Measurements from ENCODE around the gene LAMA2. TPM values are rescaled to one million over a fixed set of nuclear protein-coding genes. Genes with fewer than 3 reads are reported as not detected.

The LAMA2 gene
- total and polyA plus RNA-seq, 2 experiments from 2014 or later = 0.91 to 6.4 TPM

DNA sequence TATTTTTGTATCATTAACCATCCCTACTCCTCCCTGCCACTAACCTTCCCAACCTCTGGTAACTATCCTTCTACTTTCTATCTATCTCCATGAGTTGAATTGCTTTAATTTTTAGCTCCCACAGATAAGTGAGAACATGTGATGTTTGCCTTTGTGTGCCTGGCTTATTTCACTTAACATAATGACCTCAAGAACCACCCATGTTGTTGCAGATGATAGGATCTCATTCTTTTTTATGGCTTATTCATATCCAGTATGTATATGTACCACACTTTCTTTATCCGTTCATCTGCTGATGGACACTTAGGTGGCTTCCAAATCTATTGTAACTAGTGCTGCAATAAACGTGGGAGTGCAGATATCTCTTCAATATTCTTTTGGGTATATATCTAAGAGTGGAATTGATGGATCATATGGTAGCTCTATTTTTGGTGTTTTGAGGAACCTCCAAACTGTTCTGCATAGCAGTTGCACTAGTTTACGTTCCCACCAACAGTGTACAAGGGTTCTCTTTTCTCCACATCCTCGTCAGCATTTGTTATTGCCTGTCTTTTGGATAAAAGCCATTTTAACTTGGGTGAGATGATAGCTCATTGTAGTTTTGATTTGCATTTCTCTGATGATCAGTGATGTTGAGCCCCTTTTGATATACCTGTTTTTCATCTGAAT, 625.7 kb downstream of the LAMA2 start:
- Mint-ChIP-seq H3K9me3 (no peaks in the 10 kb centered on the region), H3K27ac (no peak overlapping the region), H3K27me3 (ENCODE audit: insufficient read depth, low read depth, poor library complexity) (no peaks in the 10 kb centered on the region), H3K36me3 (ENCODE audit: low read depth) (no peaks in the 10 kb centered on the region), H3K4me1 (peaks cover 9% of the 10 kb centered on the region), H3K4me3 (no peak overlapping the region)
- H3F3A ChIP-seq (replicated peaks; ENCODE audit: low read depth) = no peaks in the 10 kb centered on the region
- no peak overlapping the region for H3K4me3 ChIP-seq
- H3K27me3 ChIP-seq (ENCODE audit: insufficient read depth) = no peaks in the 10 kb centered on the region
- TF ChIP-seq EZH2phosphoT487 (IDR thresholded peaks at IDR 0.05; ENCODE audit: unreplicated experiment) = no peak
- TF ChIP-seq STAT1 (IDR thresholded peaks at IDR 0.05; ENCODE audit: unreplicated experiment) = no peak
- TF ChIP-seq, protein P1, sequence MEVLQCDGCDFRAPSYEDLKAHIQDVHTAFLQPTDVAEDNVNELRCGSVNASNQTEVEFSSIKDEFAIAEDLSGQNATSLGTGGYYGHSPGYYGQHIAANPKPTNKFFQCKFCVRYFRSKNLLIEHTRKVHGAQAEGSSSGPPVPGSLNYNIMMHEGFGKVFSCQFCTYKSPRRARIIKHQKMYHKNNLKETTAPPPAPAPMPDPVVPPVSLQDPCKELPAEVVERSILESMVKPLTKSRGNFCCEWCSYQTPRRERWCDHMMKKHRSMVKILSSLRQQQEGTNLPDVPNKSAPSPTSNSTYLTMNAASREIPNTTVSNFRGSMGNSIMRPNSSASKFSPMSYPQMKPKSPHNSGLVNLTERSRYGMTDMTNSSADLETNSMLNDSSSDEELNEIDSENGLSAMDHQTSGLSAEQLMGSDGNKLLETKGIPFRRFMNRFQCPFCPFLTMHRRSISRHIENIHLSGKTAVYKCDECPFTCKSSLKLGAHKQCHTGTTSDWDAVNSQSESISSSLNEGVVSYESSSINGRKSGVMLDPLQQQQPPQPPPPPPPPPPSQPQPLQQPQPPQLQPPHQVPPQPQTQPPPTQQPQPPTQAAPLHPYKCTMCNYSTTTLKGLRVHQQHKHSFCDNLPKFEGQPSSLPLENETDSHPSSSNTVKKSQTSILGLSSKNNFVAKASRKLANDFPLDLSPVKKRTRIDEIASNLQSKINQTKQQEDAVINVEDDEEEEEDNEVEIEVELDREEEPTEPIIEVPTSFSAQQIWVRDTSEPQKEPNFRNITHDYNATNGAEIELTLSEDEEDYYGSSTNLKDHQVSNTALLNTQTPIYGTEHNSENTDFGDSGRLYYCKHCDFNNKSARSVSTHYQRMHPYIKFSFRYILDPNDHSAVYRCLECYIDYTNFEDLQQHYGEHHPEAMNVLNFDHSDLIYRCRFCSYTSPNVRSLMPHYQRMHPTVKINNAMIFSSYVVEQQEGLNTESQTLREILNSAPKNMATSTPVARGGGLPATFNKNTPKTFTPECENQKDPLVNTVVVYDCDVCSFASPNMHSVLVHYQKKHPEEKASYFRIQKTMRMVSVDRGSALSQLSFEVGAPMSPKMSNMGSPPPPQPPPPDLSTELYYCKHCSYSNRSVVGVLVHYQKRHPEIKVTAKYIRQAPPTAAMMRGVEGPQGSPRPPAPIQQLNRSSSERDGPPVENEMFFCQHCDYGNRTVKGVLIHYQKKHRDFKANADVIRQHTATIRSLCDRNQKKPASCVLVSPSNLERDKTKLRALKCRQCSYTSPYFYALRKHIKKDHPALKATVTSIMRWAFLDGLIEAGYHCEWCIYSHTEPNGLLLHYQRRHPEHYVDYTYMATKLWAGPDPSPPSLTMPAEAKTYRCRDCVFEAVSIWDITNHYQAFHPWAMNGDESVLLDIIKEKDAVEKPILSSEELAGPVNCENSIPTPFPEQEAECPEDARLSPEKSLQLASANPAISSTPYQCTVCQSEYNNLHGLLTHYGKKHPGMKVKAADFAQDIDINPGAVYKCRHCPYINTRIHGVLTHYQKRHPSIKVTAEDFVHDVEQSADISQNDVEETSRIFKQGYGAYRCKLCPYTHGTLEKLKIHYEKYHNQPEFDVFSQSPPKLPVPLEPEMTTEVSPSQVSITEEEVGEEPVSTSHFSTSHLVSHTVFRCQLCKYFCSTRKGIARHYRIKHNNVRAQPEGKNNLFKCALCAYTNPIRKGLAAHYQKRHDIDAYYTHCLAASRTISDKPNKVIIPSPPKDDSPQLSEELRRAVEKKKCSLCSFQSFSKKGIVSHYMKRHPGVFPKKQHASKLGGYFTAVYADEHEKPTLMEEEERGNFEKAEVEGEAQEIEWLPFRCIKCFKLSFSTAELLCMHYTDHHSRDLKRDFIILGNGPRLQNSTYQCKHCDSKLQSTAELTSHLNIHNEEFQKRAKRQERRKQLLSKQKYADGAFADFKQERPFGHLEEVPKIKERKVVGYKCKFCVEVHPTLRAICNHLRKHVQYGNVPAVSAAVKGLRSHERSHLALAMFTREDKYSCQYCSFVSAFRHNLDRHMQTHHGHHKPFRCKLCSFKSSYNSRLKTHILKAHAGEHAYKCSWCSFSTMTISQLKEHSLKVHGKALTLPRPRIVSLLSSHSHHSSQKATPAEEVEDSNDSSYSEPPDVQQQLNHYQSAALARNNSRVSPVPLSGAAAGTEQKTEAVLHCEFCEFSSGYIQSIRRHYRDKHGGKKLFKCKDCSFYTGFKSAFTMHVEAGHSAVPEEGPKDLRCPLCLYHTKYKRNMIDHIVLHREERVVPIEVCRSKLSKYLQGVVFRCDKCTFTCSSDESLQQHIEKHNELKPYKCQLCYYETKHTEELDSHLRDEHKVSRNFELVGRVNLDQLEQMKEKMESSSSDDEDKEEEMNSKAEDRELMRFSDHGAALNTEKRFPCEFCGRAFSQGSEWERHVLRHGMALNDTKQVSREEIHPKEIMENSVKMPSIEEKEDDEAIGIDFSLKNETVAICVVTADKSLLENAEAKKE (CRISPR knock-in tag; IDR thresholded peaks at IDR 0.05) = no peak
- TF ChIP-seq POLR2AphosphoS5 (IDR thresholded peaks at IDR 0.05; ENCODE audit: low read depth) = no peak
- TF ChIP-seq, protein P2, sequence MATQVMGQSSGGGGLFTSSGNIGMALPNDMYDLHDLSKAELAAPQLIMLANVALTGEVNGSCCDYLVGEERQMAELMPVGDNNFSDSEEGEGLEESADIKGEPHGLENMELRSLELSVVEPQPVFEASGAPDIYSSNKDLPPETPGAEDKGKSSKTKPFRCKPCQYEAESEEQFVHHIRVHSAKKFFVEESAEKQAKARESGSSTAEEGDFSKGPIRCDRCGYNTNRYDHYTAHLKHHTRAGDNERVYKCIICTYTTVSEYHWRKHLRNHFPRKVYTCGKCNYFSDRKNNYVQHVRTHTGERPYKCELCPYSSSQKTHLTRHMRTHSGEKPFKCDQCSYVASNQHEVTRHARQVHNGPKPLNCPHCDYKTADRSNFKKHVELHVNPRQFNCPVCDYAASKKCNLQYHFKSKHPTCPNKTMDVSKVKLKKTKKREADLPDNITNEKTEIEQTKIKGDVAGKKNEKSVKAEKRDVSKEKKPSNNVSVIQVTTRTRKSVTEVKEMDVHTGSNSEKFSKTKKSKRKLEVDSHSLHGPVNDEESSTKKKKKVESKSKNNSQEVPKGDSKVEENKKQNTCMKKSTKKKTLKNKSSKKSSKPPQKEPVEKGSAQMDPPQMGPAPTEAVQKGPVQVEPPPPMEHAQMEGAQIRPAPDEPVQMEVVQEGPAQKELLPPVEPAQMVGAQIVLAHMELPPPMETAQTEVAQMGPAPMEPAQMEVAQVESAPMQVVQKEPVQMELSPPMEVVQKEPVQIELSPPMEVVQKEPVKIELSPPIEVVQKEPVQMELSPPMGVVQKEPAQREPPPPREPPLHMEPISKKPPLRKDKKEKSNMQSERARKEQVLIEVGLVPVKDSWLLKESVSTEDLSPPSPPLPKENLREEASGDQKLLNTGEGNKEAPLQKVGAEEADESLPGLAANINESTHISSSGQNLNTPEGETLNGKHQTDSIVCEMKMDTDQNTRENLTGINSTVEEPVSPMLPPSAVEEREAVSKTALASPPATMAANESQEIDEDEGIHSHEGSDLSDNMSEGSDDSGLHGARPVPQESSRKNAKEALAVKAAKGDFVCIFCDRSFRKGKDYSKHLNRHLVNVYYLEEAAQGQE (IDR thresholded peaks at IDR 0.05; ENCODE audit: unreplicated experiment) = no peak
- TF ChIP-seq ZNF114 (CRISPR knock-in tag; IDR thresholded peaks at IDR 0.05) = no peak
- TF ChIP-seq JUNB (IDR thresholded peaks at IDR 0.05; ENCODE audit: unreplicated experiment) = no peak
- no peak for ATAC-seq
- H4K20me1 ChIP-seq (replicated peaks; ENCODE audit: insufficient read depth) = no peaks in the 10 kb centered on the region
- no peak for DNase-seq (ENCODE audit: low spot score)
- H3K79me2 ChIP-seq (replicated peaks; ENCODE audit: insufficient read depth) = no peaks in the 10 kb centered on the region
- H3K4me1 ChIP-seq (ENCODE audit: insufficient read depth) = no peaks in the 10 kb centered on the region; the same call in 1 of the 2 replicates
- no peaks in the 10 kb centered on the region for H3K9me2 ChIP-seq (ENCODE audit: insufficient read depth)
- H3K27ac ChIP-seq (ENCODE audit: low read depth) = no peak overlapping the region
- no peaks in the 10 kb centered on the region for H3K36me3 ChIP-seq (ENCODE audit: insufficient read depth)
- H3K4me2 ChIP-seq = no peak overlapping the region
- H2AFZ ChIP-seq = no peak overlapping the region
